Heart left ventricle (tissue), 16 donors: ENCODE data around the gene KRT10. TPM values are rescaled to one million over a fixed set of nuclear protein-coding genes. Genes with fewer than 3 reads are reported as not detected.
A peak's percentile ranks its signal among the peaks of the same experiment; 100 is the strongest.

ENCODE experiments used
- ATAC-seq, 4 donors: fragments of 200-7000 bp; cut with Tn5 transposase; one replicate each; pipeline ENCODE4 v1.9.1; 2020 to 2022; ENCODE audit warnings: moderate library complexity in 4 of 4, mild to moderate bottlenecking in 3 of 4, moderate number of reproducible peaks in 1 of 4
- DNase-seq, 5 donors: peaks; one replicate each; pipeline ENCODE4 v3.0.0-alpha.2; 2020
- H3K27ac ChIP-seq, 12 donors: fragments of 200-600 bp; sonication (generic) in 4 of 12; one replicate each; pipeline versions ENCODE4 v1.5.0 to v1.8.0; 2016 to 2022; ENCODE audit warnings: mild to moderate bottlenecking in 2 of 12
- H3K27me3 ChIP-seq, 9 donors: fragments of 200-600 bp; sonication (generic) in 2 of 9; one replicate each; pipeline versions ENCODE4 v1.5.1 to v1.8.0; 2016 to 2022; ENCODE audit warnings: mild to moderate bottlenecking in 3 of 9
- H3K36me3 ChIP-seq, 9 donors: fragments of 200-600 bp; sonication (generic) in 2 of 9; one replicate each; pipeline versions ENCODE4 v1.5.0 to v1.8.0; 2018 to 2022; ENCODE audit warnings: mild to moderate bottlenecking in 2 of 9
- H3K4me1 ChIP-seq, 12 donors: fragments of 200-600 bp; sonication (generic) in 4 of 12; one replicate each; pipeline versions ENCODE4 v1.5.0 to v1.8.0; 2016 to 2022; ENCODE audit warnings: mild to moderate bottlenecking in 3 of 12
- H3K4me3 ChIP-seq, 12 donors: fragments of 200-600 bp; sonication (generic) in 4 of 12; one replicate each; pipeline versions ENCODE4 v1.5.0 to v1.8.0; 2017 to 2022; ENCODE audit warnings: mild to moderate bottlenecking in 9 of 12, moderate library complexity in 4 of 12
- H3K9me3 ChIP-seq, 12 donors: fragments of 200-600 bp; sonication (generic) in 4 of 12; one replicate each; pipeline versions ENCODE4 v1.5.0 to v1.8.0; 2016 to 2022; ENCODE audit warnings: mild to moderate bottlenecking in 1 of 12
- POLR2A ChIP-seq, 2 donors: fragments of 450-650 bp; IDR thresholded peaks; one replicate each; pipeline ENCODE4 v1.6.1; 2017; ENCODE audit warnings: antibody characterized with exemption in 2 of 2, mild to moderate bottlenecking in 2 of 2, moderate library complexity in 2 of 2
- WGBS, 4 donors: extraction: QIAGEN DNeasy Blood & Tissue Kit in 2 of 4; methylation state at CpG; one replicate each; pipeline versions ENCODE4 v1.1.5 to v1.1.7; 2013 to 2018; 5-methylcytosine and 5-hydroxymethylcytosine counted together
- intact Hi-C, 10 donors: fragments of 100-400 bp; cut with DNase I; formaldehyde crosslinking; loops; one replicate each; pipeline versions ENCODE4 v1.11.1 to v1.14.2; 2022
- polyA plus RNA-seq, 2 donors: library from polyadenylated mRNA; stranded (reverse); fragments of 200-250 nt; gene quantifications; one replicate each; pipeline ENCODE4 v1.2.3, GENCODE V29; 2013
- total RNA-seq, 9 donors: library from RNA; depleted of rRNA in 2 of 9; stranded (reverse); fragments of >200 nt in 2 of 9; fragmentation: NEBNext Ultra II Directional in 3 of 9; extraction: Animal tissue kit (Norgen Biotek cat#: 25700) in 3 of 9; gene quantifications; one replicate each; pipeline versions ENCODE4 v1.1.0 to v1.2.4, GENCODE V29; 2016 to 2023
- TF ChIP-seq, protein P1 (sequence below), 12 donors: fragments of 200-600 bp; sonication (generic) in 4 of 12; IDR thresholded peaks; one replicate each; pipeline versions ENCODE4 v1.5.0 to v1.8.0; 2018 to 2022; ENCODE audit warnings: antibody characterized with exemption in 12 of 12, mild to moderate bottlenecking in 5 of 12
- donor health status: ischemic (EF 13 %, LVEDD 7.1; RV severe dilation, severe dysfunction).
- donor health status: healthy with polysubstance abuse.
- donor health status: DM: no; HTN: yes; CAD: no.
- donor health status: DM: no; HTN: no; CAD: no.
- donor health status: ischemic (EF 25% LVEDD 6.9; RV normal size, moderate dysfunction).
- donor health status: ischemic (EF 25% LVEDD 5.7; RV mildly dilated, moderate dysfunction).
- donor health status: healthy.
- donor health status: DM: yes; HTN: yes; CAD: no.
- donor health status: ischemic (EF 35%, LVEDD 5.7; RV mildly dilated, moderate dysfunction).
- donor health status: nonischemic (EF 11% LVEDD 7.7; RV severe dilation, severe dysfunction).
- donor health status: DM: yes; HTN: yes; CAD: no.
- donor health status: PGD.
- donor health status: ischemic (EF 29% LVEDD 5.4; RV normal size, mild dysfunction).
- donor health status: nonischemic (EF 23%, LVEDD 6.1; RV moderate dilation, normal function).

The KRT10 gene
- total and polyA plus RNA-seq, 11 donors = 17.6 to 81.9 (median 50.1) TPM

DNA sequence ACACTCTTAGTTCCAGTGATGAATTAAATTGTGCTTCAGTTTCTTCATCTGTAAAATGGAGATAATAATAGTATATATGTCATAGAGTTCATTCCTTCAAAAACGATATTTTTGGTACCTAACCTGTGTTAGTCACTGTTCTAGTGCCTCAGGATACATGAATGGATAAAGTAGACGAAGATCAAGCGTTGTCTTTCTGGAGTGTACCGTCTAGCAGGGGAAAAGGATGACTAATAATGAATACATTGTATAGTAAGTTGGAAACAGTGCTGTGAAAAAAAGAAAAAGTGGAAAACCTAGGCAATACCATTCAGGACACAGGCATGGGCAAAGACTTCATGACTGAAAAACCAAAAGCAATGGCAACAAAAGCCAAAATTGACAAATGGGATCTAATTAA lies 8.6 kb downstream of the KRT10 start:
- ATAC-seq (no peak), DNase-seq (no peak)
- WGBS, 4 donors = 73 to 78% (median 75%) methylated on average over 4 of the region's 4 CpGs
- Histone ChIP-seq H3K9me3 (no peaks in the 10 kb centered on the region), H3K27ac (no peak overlapping the region), H3K4me1 (peaks cover 0 to 34% (median 18%) of the 10 kb centered on the region in 12 donors), H3K36me3 (peaks cover 0 to 17% (median 9%) of the 10 kb centered on the region in 9 donors), H3K4me3 (no peak overlapping the region), H3K27me3 (peaks cover 0 to 23% (median 0%) of the 10 kb centered on the region in 9 donors)
- no peak for TF ChIP-seq POLR2A (IDR thresholded peaks at IDR 0.05)
- TF ChIP-seq, protein P1, sequence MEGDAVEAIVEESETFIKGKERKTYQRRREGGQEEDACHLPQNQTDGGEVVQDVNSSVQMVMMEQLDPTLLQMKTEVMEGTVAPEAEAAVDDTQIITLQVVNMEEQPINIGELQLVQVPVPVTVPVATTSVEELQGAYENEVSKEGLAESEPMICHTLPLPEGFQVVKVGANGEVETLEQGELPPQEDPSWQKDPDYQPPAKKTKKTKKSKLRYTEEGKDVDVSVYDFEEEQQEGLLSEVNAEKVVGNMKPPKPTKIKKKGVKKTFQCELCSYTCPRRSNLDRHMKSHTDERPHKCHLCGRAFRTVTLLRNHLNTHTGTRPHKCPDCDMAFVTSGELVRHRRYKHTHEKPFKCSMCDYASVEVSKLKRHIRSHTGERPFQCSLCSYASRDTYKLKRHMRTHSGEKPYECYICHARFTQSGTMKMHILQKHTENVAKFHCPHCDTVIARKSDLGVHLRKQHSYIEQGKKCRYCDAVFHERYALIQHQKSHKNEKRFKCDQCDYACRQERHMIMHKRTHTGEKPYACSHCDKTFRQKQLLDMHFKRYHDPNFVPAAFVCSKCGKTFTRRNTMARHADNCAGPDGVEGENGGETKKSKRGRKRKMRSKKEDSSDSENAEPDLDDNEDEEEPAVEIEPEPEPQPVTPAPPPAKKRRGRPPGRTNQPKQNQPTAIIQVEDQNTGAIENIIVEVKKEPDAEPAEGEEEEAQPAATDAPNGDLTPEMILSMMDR (IDR thresholded peaks at IDR 0.05) = no peak
- intact Hi-C loops = loop anchor here in 1 of 10 donors (10.0 kb wide), 1 partner anchor 91 kb away; no protein-coding TSS in a partner anchor

DNA sequence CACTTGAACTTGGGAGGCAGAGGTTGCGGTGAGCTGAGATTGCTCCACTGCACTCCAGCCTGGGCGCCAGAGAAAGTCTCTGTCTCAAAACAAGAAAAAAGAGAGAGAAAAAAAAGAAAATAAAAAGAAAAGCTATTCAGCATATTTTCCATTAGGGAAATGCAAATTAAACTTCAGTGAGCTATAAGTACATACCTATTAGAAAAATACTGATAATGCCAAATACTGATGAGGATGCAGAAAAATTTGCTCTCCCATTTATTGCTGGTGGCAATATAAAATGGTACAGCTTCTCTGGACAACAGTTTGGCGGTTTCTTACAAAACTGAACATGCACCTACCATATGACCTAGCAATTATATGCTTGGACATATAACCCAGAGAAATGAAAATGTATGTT lies 9.8 kb downstream of the KRT10 start:
- 86 to 93% (median 91%) methylated on average over 3 of the region's 3 CpGs for WGBS, 4 donors
- ATAC-seq (no peak), DNase-seq (no peak)
- Histone ChIP-seq H3K27ac (no peak overlapping the region), H3K4me1 (peaks cover 0 to 29% (median 17%) of the 10 kb centered on the region in 12 donors), H3K27me3 (peaks cover 0 to 29% (median 0%) of the 10 kb centered on the region in 9 donors), H3K9me3 (no peaks in the 10 kb centered on the region), H3K36me3 (peaks cover 0 to 15% (median 9%) of the 10 kb centered on the region in 9 donors), H3K4me3 (no peak overlapping the region)
- intact Hi-C loops = loop anchor here in 1 of 10 donors (10.0 kb wide), 1 partner anchor 92 kb away; no protein-coding TSS in a partner anchor
- TF ChIP-seq, protein P1 (IDR thresholded peaks at IDR 0.05) = no peak
- no peak for TF ChIP-seq POLR2A (IDR thresholded peaks at IDR 0.05)

GRCh38 chr17:40810494-40810893 lies 11.9 kb downstream of the KRT10 start:
- DNase-seq = no peak
- intact Hi-C loops = loop anchor here in 1 of 10 donors (10.0 kb wide), 1 partner anchor 94 kb away; no protein-coding TSS in a partner anchor
- Histone ChIP-seq H3K9me3 (no peaks in the 10 kb centered on the region), H3K27me3 (peaks cover 0 to 40% (median 0%) of the 10 kb centered on the region in 9 donors), H3K27ac (peak overlapping the region in 6 of 12 donors; percentile 4 to 56 (median 30)), H3K4me3 (no peak overlapping the region), H3K36me3 (no peaks in the 10 kb centered on the region), H3K4me1 (peaks cover 0 to 25% (median 16%) of the 10 kb centered on the region in 12 donors)
- WGBS, 4 donors = 51 to 74% (median 66%) methylated on average over 6 of the region's 6 CpGs
- no peak for TF ChIP-seq POLR2A (IDR thresholded peaks at IDR 0.05)
- TF ChIP-seq, protein P1 (IDR thresholded peaks at IDR 0.05) = no peak
- ATAC-seq = no peak

DNA sequence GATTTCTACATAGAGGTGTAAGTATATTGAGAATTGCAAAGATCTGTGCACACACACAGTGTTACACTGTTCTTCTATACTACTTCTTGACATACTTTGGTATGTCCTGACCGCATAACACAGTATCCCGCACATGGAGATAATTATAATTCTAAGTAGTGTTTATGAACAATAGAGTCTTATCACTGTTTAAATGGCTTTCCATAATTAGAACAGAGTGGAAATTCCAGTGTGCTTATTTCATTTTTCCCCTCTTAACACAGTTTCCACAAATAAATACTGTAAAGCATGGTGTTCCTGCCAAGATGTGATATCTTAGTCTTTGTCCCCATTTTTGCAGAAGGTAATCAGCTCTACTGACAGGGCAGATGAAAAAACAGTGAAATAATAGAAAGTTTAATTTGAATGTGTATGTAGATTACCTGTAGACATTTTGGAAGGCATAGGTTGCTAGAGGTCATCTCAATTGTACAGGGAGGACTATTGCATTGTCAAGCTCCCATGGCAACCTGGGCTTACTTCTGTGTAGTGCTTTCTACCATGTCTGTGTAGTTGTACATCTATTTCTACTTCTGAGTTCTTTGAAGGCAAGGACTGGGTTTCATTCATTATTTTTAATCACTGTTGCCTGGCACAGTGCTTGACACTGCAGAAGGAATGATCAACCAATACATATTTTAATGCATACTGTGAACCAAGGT lies 12.5 kb downstream of the KRT10 start:
- 5 to 20% (median 11%) methylated on average over 2 of the region's 2 CpGs for WGBS, 4 donors

More for the DNA sequence above, 12.5 kb downstream of the KRT10 start:
- no peak overlapping the region for H3K4me3 ChIP-seq
- H3K27ac ChIP-seq = peak overlapping the region in 9 of 12 donors; percentile 4 to 56 (median 25)
- no peaks in the 10 kb centered on the region for H3K9me3 ChIP-seq
- peaks cover 0 to 43% (median 0%) of the 10 kb centered on the region in 9 donors for H3K27me3 ChIP-seq
- no peaks in the 10 kb centered on the region for H3K36me3 ChIP-seq
- DNase-seq (no peak), ATAC-seq (peak; percentile 36 to 84 (median 76))
- peaks cover 0 to 25% (median 16%) of the 10 kb centered on the region in 12 donors for H3K4me1 ChIP-seq
- TF ChIP-seq, protein P1 (IDR thresholded peaks at IDR 0.05) = no peak
- no peak for TF ChIP-seq POLR2A (IDR thresholded peaks at IDR 0.05)
- intact Hi-C loops = loop anchor here in 7 of 10 donors (2.0 to 10.0 kb wide), 8 partner anchors 45 to 857 kb away; no protein-coding TSS in a partner anchor
